Bronchial epithelial cell (primary cell): Measurements from ENCODE around the gene ANKMY1. TPM values are rescaled to one million over a fixed set of nuclear protein-coding genes. Genes with fewer than 3 reads are reported as not detected.

Source experiments
- DNase-seq: peaks from one replicate; pipeline ENCODE4 v3.0.0-alpha.2; 2010; ENCODE audit warnings: low read depth
- FAIRE-seq: peaks from 2 replicates; lab custom pipeline; 2011; peaks lifted over from hg19 to GRCh38; lab: Jason Lieb, UNC
- H3K27me3 ChIP-seq: 2 replicates; pipeline ENCODE4 v1.5.1; 2011; ENCODE audit warnings: low read length; ENCODE audit not compliant: control insufficient read depth, insufficient read depth
- H3K36me3 ChIP-seq: 2 replicates; pipeline ENCODE4 v1.5.1; 2011; ENCODE audit warnings: low read length; ENCODE audit not compliant: control insufficient read depth, insufficient read depth
- H3K4me3 ChIP-seq: 2 replicates; pipeline ENCODE4 v1.5.1; 2011; ENCODE audit warnings: mild to moderate bottlenecking, low read depth, low read length, control low read depth
- total RNA-seq: library from RNA; depleted of rRNA; stranded (reverse); fragments of >200 nt; gene quantifications from 2 replicates; pipeline ENCODE4 v1.2.1, GENCODE V29; 2014
- TF ChIP-seq, protein P1 (sequence below): IDR thresholded peaks from 2 replicates; pipeline ENCODE4 v1.5.1; 2011; ENCODE audit warnings: mild to moderate bottlenecking, moderate library complexity, low read length, control low read depth, inconsistent platforms; ENCODE audit not compliant: insufficient read depth, severe bottlenecking

Gene ANKMY1
- total RNA-seq, 1 donor from 2014 or later: 15.8 TPM

DNA sequence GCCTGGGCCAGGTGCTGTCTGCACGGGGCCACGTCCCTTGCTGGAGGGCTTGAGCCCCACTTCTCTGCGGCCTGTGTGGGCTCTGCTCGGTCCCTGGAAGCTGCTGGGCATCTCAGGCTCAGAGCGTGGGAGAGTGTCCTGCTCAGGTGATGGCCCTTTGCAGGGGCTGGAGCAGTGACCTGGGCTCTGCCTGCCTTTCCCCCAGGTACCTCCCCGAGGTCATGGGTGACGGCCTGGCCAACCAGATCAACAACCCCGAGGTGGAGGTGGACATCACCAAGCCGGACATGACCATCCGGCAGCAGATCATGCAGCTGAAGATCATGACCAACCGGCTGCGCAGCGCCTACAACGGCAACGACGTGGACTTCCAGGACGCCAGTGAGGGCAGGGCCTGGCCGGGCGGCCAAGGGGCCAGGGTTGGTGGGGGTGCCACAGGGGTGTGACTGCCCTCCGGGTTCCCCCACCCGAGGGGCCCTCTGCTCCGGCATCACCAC is 92.5 kb downstream of the ANKMY1 start:
- no peak for DNase-seq
- peak; percentile 55 for FAIRE-seq
- TF ChIP-seq, protein P1, sequence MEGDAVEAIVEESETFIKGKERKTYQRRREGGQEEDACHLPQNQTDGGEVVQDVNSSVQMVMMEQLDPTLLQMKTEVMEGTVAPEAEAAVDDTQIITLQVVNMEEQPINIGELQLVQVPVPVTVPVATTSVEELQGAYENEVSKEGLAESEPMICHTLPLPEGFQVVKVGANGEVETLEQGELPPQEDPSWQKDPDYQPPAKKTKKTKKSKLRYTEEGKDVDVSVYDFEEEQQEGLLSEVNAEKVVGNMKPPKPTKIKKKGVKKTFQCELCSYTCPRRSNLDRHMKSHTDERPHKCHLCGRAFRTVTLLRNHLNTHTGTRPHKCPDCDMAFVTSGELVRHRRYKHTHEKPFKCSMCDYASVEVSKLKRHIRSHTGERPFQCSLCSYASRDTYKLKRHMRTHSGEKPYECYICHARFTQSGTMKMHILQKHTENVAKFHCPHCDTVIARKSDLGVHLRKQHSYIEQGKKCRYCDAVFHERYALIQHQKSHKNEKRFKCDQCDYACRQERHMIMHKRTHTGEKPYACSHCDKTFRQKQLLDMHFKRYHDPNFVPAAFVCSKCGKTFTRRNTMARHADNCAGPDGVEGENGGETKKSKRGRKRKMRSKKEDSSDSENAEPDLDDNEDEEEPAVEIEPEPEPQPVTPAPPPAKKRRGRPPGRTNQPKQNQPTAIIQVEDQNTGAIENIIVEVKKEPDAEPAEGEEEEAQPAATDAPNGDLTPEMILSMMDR: no peak
- H3K4me3 ChIP-seq: no peak overlapping the region
- no peaks in the 10 kb centered on the region for H3K27me3 ChIP-seq
- peaks cover 33% of the 10 kb centered on the region for H3K36me3 ChIP-seq

DNA sequence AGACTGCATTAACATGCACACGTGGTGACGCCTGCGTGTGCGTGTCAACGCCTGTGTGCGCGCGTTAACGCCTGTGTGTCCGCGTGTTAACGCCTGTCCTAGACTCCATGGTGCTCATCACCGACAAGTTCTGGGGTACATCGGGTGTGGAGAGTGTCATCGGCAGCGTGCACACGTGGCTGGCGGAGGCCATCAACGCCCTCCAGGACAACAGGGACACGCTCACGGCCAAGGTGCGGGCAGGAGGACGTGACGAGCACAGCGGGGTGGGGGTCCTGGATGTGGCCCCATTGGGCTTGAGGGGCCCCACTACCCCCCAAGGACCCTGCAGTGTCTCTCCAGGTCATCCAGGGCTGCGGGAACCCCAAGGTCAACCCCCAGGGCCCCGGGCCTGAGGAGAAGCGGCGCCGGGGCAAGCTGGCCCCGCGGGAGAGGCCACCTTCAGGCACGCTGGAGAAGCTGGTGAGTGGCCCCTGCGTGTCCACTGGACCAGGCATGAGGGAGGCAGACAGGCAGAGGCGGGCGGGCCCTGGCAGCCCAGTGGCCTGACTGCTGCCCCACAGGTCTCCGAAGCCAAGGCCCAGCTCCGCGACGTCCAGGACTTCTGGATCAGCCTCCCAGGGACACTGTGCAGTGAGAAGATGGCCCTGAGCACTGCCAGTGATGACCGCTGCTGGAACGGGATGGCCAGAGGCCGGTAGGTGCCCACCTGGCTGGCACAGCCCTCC is 93.1 kb downstream of the ANKMY1 start:
- peaks cover 39% of the 10 kb centered on the region for H3K36me3 ChIP-seq
- TF ChIP-seq, protein P1: no peak
- DNase-seq (no peak), FAIRE-seq (no peak)
- H3K27me3 ChIP-seq: no peaks in the 10 kb centered on the region
- H3K4me3 ChIP-seq: no peak overlapping the region

DNA sequence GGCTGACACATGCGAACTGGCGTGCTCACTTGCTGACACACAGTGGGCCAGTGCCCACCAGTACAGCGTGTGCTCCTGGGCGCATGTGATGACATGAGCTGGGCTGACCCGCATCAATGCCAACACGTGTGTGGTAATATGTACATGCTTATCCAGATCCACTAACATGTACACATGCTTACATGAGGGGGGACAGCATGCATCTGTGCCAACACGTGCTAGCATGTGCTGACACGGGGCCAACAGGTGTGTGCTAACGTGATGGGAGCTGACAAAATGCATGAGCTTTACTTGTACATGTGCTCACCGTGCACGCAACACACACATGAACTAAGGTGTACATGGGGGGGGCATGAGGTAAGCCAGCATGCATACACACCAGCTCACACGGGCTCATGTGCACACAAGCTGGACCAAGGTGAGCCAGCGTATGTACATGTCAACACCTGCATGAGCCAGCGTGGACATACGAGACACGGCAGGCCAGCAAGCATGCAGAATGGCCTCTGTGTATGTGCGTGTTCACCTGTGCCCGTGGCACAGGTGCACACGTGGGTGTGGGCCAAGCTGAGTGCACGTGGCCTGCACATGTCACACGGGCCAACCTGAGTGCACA is 93.8 kb downstream of the ANKMY1 start:
- peaks cover 44% of the 10 kb centered on the region for H3K36me3 ChIP-seq
- TF ChIP-seq, protein P1: no peak
- DNase-seq: no peak

DNA sequence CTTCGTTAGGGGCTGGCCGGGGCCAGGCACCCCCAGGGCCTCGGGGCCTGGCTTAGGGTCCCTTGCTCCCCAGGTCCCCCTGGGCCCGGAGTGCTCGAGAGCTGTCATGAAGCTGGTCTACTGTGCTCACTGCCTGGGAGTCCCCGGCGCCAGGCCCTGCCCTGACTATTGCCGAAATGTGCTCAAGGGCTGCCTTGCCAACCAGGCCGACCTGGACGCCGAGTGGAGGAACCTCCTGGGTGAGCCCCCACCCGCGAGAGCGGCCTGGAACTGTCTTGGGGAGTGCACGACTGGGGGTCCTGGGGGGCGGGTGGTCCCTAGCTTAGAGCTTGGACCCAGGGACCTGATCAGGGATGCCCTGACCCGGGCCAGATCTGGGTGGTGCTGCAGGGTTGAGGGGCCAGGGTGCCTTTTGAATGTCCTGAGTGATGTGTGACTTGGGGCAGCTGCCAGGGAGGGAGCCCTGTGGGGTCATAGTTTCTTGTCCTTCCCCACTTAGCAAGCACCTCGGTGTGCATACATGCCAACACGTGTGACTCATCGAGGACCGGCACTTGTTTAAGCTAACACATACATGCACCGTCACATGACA is 94.4 kb downstream of the ANKMY1 start:
- TF ChIP-seq, protein P1: no peak
- H3K4me3 ChIP-seq: no peak overlapping the region
- no peak for FAIRE-seq
- no peaks in the 10 kb centered on the region for H3K27me3 ChIP-seq
- DNase-seq: no peak
- peaks cover 46% of the 10 kb centered on the region for H3K36me3 ChIP-seq

More for the DNA sequence above, 93.8 kb downstream of the ANKMY1 start:
- Histone ChIP-seq H3K27me3 (no peaks in the 10 kb centered on the region), H3K4me3 (no peak overlapping the region)
- FAIRE-seq: peak; percentile 98

DNA sequence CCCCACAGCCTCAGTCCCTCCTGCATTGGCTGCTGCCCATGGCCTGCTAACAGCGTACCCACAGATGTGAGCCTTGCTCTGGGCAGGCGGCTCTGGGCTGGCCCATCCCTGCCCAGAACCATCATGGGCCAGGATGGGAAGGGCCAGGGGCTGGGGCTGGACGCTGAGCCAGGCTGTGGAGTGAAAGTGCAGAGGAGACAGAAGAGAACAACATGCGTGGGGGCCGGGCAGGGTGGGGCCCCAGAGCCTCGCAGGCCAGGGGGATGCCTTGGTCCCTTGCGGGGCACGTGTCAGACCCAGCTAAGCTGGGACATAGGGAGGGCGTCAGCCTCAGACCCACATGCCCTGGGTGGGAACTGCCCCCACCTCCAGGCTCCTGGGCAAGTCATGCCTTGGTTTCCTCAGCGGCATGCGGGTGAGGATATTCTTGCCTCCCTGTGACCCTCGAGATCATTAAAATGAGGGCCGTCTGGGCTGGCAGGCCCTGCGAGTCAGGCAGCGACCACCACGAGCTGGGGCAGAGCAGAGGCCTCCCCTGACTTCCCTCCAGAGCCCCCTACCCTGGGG is 95.0 kb downstream of the ANKMY1 start:
- no peak for DNase-seq
- FAIRE-seq: no peak
- H3K36me3 ChIP-seq: peaks cover 48% of the 10 kb centered on the region

More for the DNA sequence above, 95.0 kb downstream of the ANKMY1 start:
- TF ChIP-seq, protein P1: no peak
- Histone ChIP-seq H3K27me3 (no peaks in the 10 kb centered on the region), H3K4me3 (no peak overlapping the region)
